Upper lobe of left lung (tissue), 6 donors: Measurements from ENCODE around the gene MAD1L1. TPM values are rescaled to one million over a fixed set of nuclear protein-coding genes. Genes with fewer than 3 reads are reported as not detected.

ENCODE experiments used
- ATAC-seq, 2 donors: fragments of 200-7000 bp; cut with Tn5 transposase; one replicate each; pipeline ENCODE4 v1.9.1; 2022; ENCODE audit warnings: mild to moderate bottlenecking in 2 of 2, moderate library complexity in 2 of 2; ENCODE audit not compliant: low FRiP score in 2 of 2
- DNase-seq, 2 donors: peaks; one replicate each; pipeline ENCODE4 v3.0.0-alpha.2; 2019 to 2020
- H3K27ac ChIP-seq, 4 donors: fragments of 200-600 bp; sonication (generic); one replicate each; pipeline ENCODE4 v1.5.1; 2016 to 2019
- H3K27me3 ChIP-seq, 4 donors: fragments of 200-600 bp; sonication (generic); one replicate each; pipeline ENCODE4 v1.5.1; 2017 to 2019
- H3K36me3 ChIP-seq, 4 donors: fragments of 200-600 bp; sonication (generic); one replicate each; pipeline ENCODE4 v1.5.1; 2016 to 2019
- H3K4me1 ChIP-seq, 4 donors: fragments of 200-600 bp; sonication (generic); one replicate each; pipeline ENCODE4 v1.5.1; 2018 to 2019
- H3K4me3 ChIP-seq, 4 donors: fragments of 200-600 bp; sonication (generic); one replicate each; pipeline ENCODE4 v1.5.1; 2017 to 2019; ENCODE audit warnings: mild to moderate bottlenecking in 2 of 4, moderate library complexity in 1 of 4
- H3K9me3 ChIP-seq, 4 donors: fragments of 200-600 bp; sonication (generic); one replicate each; pipeline ENCODE4 v1.5.1; 2018 to 2019
- EP300 ChIP-seq, 4 donors: sonication (generic); formaldehyde crosslinking; IDR thresholded peaks; one replicate each; pipeline ENCODE4 v1.5.1; 2017; ENCODE audit warnings: antibody characterized with exemption in 4 of 4, control low read depth in 2 of 4
- POLR2A ChIP-seq, 4 donors: fragments of 450-650 bp; IDR thresholded peaks; one replicate each; pipeline ENCODE4 v1.5.1; 2016 to 2017; ENCODE audit warnings: antibody characterized with exemption in 4 of 4, mild to moderate bottlenecking in 2 of 4
- POLR2AphosphoS5 ChIP-seq, 2 donors: sonication (generic); formaldehyde crosslinking; IDR thresholded peaks; one replicate each; pipeline ENCODE4 v1.5.1; 2017; ENCODE audit warnings: antibody characterized with exemption in 2 of 2
- WGBS, 2 donors: methylation state at CpG; one replicate each; pipeline ENCODE4 v1.1.5; 2017 to 2018; 5-methylcytosine and 5-hydroxymethylcytosine counted together
- total RNA-seq, 6 donors: library from RNA; depleted of rRNA in 4 of 6; stranded (reverse); fragments of >200 nt in 4 of 6; gene quantifications; one replicate each; pipeline versions ENCODE4 v1.1.0 to v1.2.1, GENCODE V29; 2016 to 2021
- TF ChIP-seq, protein P1 (sequence below), 6 experiments: fragments of 450-650 bp in 4 of 6; fragments of 200-600 bp in 2 of 6; sonication (generic) in 2 of 6; IDR thresholded peaks; one replicate each; pipeline ENCODE4 v1.5.1; 2016 to 2019; ENCODE audit warnings: antibody characterized with exemption in 6 of 6
- donor health status: DM: no; HTN: no; CAD: no; lungs with moderate emphysema.
- donor health status: DM: no; HTN: yes; CAD: no; lungs with severe emphysema.

MAD1L1 gene
- total RNA-seq, 6 donors from 2014 or later, result 40.6 to 364 (median 65.6) TPM

DNA sequence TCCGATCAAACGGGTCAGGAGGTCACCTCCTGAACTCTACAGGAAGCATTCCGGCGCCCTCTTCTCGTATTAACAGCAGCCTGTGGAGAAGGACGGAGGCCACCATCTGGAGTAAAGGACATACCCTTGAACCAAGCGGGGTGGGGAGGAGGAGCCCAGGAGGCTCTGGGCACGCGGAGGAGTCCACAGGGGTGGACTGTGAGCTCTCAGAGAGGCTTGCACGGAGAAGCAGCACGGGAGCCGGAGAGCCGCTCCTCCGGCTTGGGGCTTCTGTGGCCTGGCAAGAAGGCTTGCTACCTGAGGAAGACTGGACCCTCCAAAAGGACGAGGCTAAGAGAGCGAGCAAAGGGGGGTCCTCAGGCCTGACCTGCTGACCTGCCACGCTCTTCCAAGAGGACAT, 77.9 kb downstream of the MAD1L1 start:
- Histone ChIP-seq H3K27ac (no peak overlapping the region), H3K36me3 (no peaks in the 10 kb centered on the region), H3K27me3 (no peaks in the 10 kb centered on the region), H3K9me3 (no peaks in the 10 kb centered on the region), H3K4me1 (peaks cover 10 to 29% (median 19%) of the 10 kb centered on the region in 4 donors), H3K4me3 (no peak overlapping the region)
- ATAC-seq (no peak), DNase-seq (no peak)
- WGBS, 2 donors, result 93 to 94% methylated on average over 17 of the region's 17 CpGs
- TF ChIP-seq POLR2A (IDR thresholded peaks at IDR 0.05) (no peak), EP300 (IDR thresholded peaks at IDR 0.05) (no peak)

DNA sequence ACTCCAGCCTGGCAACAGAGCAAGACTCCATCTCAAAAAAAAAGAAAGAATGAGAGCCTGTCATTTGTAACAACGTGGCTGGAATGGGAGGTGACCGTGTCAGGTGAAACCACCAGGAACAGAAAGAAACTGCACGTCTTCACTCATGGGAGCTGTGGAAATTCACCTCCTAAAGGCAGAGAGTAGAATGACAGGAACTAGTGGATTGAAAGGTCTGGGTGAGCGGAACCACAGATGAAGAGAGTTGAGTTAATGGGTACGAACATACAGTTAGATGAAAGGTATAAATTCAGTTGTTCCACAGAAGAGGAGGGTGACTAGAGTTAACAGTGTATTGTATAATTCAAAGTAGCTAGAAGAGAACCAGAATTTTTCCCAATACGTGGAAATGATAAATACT, 78.6 kb downstream of the MAD1L1 start:
- 90 to 91% methylated on average over 6 of the region's 6 CpGs for WGBS, 2 donors
- TF ChIP-seq POLR2A (IDR thresholded peaks at IDR 0.05) (no peak), EP300 (IDR thresholded peaks at IDR 0.05) (no peak), POLR2AphosphoS5 (IDR thresholded peaks at IDR 0.05) (no peak)
- TF ChIP-seq, protein P1, sequence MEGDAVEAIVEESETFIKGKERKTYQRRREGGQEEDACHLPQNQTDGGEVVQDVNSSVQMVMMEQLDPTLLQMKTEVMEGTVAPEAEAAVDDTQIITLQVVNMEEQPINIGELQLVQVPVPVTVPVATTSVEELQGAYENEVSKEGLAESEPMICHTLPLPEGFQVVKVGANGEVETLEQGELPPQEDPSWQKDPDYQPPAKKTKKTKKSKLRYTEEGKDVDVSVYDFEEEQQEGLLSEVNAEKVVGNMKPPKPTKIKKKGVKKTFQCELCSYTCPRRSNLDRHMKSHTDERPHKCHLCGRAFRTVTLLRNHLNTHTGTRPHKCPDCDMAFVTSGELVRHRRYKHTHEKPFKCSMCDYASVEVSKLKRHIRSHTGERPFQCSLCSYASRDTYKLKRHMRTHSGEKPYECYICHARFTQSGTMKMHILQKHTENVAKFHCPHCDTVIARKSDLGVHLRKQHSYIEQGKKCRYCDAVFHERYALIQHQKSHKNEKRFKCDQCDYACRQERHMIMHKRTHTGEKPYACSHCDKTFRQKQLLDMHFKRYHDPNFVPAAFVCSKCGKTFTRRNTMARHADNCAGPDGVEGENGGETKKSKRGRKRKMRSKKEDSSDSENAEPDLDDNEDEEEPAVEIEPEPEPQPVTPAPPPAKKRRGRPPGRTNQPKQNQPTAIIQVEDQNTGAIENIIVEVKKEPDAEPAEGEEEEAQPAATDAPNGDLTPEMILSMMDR (IDR thresholded peaks at IDR 0.05), result no peak

DNA sequence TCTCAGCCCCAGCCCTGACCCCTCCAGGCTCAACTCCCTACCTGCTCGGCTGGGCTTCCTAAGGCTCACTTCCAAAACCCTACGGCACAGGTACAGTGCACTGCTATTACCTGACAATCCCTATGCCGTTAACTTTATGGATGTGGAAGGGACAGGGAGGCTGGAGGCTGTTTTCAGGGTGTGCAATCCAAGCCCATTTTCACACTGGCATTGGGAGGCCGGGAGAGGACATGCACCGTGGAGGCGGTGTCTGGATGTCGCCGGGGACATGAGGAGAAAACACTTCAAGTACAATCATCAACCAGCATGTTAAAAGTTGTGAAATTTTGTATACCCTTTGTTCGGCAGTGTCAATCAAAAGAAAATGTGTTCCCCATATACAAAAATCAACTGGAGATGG, 80.1 kb downstream of the MAD1L1 start:
- H3K27ac ChIP-seq, result no peak overlapping the region
- 90 to 96% methylated on average over 9 of the region's 9 CpGs for WGBS, 2 donors
- H3K9me3 ChIP-seq, result no peaks in the 10 kb centered on the region
- TF ChIP-seq, protein P1 (IDR thresholded peaks at IDR 0.05), result no peak
- TF ChIP-seq POLR2A (IDR thresholded peaks at IDR 0.05) (no peak), POLR2AphosphoS5 (IDR thresholded peaks at IDR 0.05) (no peak), EP300 (IDR thresholded peaks at IDR 0.05) (no peak)
- peaks cover 0 to 9% (median 7%) of the 10 kb centered on the region in 4 donors for H3K36me3 ChIP-seq
- H3K4me1 ChIP-seq, result peaks cover 0 to 8% (median 5%) of the 10 kb centered on the region in 4 donors
- no peak overlapping the region for H3K4me3 ChIP-seq
- DNase-seq, result no peak
- no peaks in the 10 kb centered on the region for H3K27me3 ChIP-seq
- no peak for ATAC-seq

More for the DNA sequence above, 78.6 kb downstream of the MAD1L1 start:
- ATAC-seq (no peak), DNase-seq (no peak)
- Histone ChIP-seq H3K9me3 (no peaks in the 10 kb centered on the region), H3K4me1 (peaks cover 10 to 22% (median 17%) of the 10 kb centered on the region in 4 donors), H3K36me3 (no peaks in the 10 kb centered on the region), H3K4me3 (no peak overlapping the region), H3K27ac (no peak overlapping the region), H3K27me3 (no peaks in the 10 kb centered on the region)

DNA sequence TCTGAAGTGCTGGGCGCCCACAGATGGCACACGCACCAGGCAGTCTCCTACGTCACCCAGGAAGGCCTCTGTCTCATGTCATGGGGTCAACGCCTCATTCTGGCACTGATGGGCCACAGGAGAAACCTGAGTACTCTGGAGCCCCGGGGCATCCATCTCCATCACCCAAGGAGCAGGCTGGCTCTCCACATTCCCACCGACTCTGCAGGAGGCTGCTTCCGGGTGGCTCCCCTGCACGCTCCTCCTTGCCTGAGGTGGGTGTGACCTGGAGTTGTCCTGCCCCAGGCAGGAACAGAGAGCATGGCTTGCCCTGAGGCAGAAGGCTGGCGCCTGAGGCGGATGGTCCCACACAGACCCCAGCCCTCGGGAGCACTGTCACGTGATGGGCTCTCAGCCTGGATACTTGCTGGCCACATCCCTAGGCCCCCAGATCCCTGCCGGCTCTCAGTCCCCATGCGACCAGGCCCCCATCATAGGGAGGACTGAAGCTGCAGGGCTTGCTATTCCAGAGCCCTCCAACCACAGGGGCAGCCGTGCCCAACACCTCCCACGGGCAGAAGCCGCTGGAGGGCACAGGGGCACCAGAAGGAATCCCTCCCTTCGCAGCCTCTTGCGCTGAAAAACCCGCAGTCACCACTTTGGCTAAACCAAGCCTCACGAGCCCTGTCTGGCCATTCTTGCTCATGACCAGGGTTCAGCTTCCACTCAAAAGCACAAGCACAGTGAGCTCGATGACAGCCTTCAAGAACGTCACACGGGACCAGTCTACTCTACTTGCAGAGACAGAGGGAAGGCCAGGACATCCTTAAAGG, 80.7 kb downstream of the MAD1L1 start:
- no peaks in the 10 kb centered on the region for H3K9me3 ChIP-seq

DNA sequence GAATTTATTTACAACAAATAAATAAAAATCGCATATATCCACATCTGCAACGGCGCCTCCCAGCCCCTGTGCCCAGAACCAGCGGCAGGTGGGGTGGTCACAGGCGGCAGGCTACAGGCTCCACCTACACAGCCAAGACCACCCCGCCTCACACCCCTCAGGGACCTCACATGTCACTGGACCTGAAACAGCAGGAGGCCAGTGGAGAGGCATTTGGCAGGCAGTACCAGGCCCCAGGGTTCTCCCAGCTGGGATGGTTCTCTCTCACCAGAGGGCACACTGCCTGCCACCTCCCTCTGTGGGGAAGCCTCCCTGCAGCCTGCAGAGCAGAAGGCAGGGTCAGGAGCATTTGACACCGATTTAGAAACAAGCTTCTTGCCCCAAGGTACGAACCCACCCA, 81.5 kb downstream of the MAD1L1 start:
- TF ChIP-seq EP300 (IDR thresholded peaks at IDR 0.05) (no peak), POLR2A (IDR thresholded peaks at IDR 0.05) (no peak), POLR2AphosphoS5 (IDR thresholded peaks at IDR 0.05) (no peak)
- TF ChIP-seq, protein P1 (IDR thresholded peaks at IDR 0.05), result no peak
- DNase-seq (no peak), ATAC-seq (no peak)
- Histone ChIP-seq H3K27me3 (no peaks in the 10 kb centered on the region), H3K9me3 (no peaks in the 10 kb centered on the region), H3K27ac (no peak overlapping the region), H3K36me3 (peaks cover 0 to 22% (median 15%) of the 10 kb centered on the region in 4 donors), H3K4me1 (no peaks in the 10 kb centered on the region), H3K4me3 (no peak overlapping the region)
- WGBS, 2 donors, result 73 to 93% methylated on average over 8 of the region's 8 CpGs

More for the DNA sequence above, 80.7 kb downstream of the MAD1L1 start:
- TF ChIP-seq POLR2AphosphoS5 (IDR thresholded peaks at IDR 0.05) (no peak), POLR2A (IDR thresholded peaks at IDR 0.05) (no peak), EP300 (IDR thresholded peaks at IDR 0.05) (no peak)
- TF ChIP-seq, protein P1 (IDR thresholded peaks at IDR 0.05), result no peak
- Histone ChIP-seq H3K4me1 (peaks cover 0 to 3% (median 1%) of the 10 kb centered on the region in 4 donors), H3K27me3 (no peaks in the 10 kb centered on the region), H3K4me3 (no peak overlapping the region), H3K27ac (no peak overlapping the region), H3K36me3 (peaks cover 0 to 14% (median 8%) of the 10 kb centered on the region in 4 donors)
- 93% methylated on average over 24 of the region's 24 CpGs; no CpG with 5 or more reads in 1 of the 2 donors for WGBS, 2 donors
- no peak for ATAC-seq
- DNase-seq, result no peak
